NCI-H345 (cell line): ENCODE measurements around the gene SLC34A2.
A peak's percentile ranks its signal among the peaks of the same experiment; 100 is the strongest.
"Not testable (repeated sequence)": the region's sequence is repeated elsewhere in the genome, so short reads cannot be mapped to it uniquely, and the experiment has no call there.

Experiments used
- DNase-seq: peaks from one replicate; lab custom pipeline; 2025; lab: John Stamatoyannopoulos, UW

SLC34A2 gene

GRCh38 chr4:25661441-25661840, 5.8 kb downstream of the SLC34A2 start:
- not testable (repeated sequence) for DNase-seq

GRCh38 chr4:25662306-25662705, 6.7 kb downstream of the SLC34A2 start:
- DNase-seq: no peak

- DNase-seq: no peak
Observed at GRCh38 chr4:25663781-25664180, 8.1 kb downstream of the SLC34A2 start.

DNA sequence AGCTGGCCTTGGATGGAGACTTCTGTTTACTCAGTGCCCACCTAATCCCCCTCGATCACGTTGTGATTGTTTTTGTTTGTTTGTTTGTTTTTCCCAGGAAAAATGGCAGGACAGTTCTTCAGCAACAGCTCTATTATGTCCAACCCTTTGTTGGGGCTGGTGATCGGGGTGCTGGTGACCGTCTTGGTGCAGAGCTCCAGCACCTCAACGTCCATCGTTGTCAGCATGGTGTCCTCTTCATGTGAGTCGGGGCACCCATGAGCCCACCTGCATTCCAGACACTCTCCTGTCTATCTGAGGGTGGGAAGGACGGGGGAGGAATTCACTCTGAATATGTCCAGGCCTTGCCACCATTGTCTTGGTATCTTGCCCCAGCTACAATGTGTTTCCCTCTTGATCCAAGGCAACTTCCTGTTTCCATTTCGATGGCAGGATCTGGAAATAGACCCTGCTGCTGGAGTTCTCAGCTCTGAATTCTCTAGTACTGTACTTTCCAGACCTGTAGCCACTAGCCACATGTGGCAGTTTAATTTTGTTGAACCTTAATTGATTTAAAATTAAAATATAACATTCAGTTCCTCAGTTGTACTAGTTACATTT, 10.5 kb downstream of the SLC34A2 start:
- no peak for DNase-seq

- DNase-seq: no peak
Observed at GRCh38 chr4:25667931-25668557, 12.4 kb downstream of the SLC34A2 start.

DNA sequence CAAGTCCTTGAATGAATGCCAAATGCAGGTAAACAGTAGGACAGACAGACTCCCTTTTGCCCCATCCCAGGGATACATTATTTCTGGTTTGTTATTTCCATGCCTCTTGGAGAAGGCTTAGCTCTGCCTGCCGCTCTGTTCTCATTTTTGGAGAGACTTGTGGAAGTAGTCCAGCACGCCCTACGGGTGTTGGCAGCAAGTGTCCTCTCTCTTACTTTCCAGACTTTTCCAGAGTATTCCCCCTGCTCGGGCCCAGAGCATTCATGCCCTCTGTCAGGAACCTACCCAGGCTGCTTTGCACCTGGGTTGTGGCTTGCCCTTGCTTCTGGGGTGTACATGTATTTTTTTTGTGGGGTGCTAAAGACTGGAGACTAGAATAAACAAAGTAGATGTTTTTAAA, 15.3 kb downstream of the SLC34A2 start:
- DNase-seq: no peak

DNA sequence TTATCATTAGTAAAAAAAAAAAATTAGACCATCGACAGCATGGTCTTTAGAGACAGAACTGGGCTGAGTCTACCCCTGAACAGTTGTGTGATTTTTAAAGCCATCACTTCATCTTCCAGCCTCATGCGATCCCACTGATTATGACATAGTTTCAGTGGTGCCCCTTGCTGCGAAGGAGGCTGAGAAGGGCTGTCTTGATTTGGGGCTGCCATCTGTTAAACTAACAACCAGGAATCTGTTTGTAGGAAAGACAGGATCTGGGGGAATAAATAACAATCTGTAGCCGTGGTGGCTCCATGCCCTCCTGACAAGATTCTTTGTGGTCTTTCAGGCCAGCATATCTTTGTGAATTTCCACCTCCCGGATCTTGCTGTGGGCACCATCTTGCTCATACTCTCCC, 17.1 kb downstream of the SLC34A2 start:
- DNase-seq: no peak

DNA sequence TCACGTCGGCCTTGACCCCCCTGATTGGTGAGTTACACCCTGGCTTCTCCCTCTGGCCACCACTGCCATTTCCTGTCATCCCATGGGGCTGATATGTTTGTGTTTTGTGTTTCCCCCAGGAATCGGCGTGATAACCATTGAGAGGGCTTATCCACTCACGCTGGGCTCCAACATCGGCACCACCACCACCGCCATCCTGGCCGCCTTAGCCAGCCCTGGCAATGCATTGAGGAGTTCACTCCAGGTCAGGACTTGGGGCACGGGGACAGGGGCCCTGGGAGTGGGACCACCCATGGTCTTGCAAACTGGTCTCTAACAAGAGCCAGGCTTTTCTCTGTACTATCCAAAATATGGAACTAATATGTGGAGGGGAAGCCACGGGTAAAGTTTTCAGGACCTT, 18.7 kb downstream of the SLC34A2 start:
- DNase-seq: no peak

GRCh38 chr4:25676221-25676620, 20.6 kb downstream of the SLC34A2 start:
- no peak for DNase-seq

DNA sequence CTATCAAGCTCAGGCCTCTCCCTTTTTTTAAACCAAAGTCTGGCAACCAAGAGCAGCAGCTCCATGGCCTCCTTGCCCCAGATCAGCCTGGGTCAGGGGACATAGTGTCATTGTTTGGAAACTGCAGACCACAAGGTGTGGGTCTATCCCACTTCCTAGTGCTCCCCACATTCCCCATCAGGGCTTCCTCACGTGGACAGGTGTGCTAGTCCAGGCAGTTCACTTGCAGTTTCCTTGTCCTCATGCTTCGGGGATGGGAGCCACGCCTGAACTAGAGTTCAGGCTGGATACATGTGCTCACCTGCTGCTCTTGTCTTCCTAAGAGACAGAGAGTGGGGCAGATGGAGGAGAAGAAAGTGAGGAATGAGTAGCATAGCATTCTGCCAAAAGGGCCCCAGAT, 21.5 kb downstream of the SLC34A2 start:
- DNase-seq: no peak

DNA sequence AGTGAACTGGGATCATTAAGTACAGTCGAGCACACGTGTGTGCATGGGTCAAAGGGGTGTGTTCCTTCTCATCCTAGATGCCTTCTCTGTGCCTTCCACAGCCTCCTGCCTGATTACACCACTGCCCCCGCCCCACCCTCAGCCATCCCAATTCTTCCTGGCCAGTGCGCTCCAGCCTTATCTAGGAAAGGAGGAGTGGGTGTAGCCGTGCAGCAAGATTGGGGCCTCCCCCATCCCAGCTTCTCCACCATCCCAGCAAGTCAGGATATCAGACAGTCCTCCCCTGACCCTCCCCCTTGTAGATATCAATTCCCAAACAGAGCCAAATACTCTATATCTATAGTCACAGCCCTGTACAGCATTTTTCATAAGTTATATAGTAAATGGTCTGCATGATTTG, 22.3 kb downstream of the SLC34A2 start:
- DNase-seq: no peak

DNA sequence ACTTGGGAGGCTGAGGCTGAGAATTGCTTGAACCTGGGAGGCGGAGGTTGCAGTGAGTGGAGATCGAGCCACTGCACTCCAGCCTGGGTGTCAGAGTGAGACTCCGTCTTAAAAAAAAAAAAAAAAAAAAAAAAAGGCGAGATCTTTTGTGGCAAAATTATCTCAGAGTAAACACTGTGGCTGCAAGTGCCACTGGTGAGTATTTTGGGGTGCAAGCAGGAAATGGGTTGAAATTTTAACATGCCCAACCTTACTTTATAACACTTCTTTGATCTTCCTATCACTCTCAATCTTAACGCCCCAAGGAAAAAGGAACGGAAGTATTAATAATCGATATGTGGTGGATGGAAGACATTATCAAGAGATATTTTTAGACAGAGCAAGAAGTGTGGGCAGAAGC, 32.1 kb downstream of the SLC34A2 start:
- no peak for DNase-seq

- no peak for DNase-seq
Observed at GRCh38 chr4:25694466-25694865, 38.8 kb downstream of the SLC34A2 start.

- no peak for DNase-seq
Observed at GRCh38 chr4:25696409-25696808, 40.8 kb downstream of the SLC34A2 start.

- no peak for DNase-seq
Observed at GRCh38 chr4:25697516-25697915, 41.9 kb downstream of the SLC34A2 start.

GRCh38 chr4:25700661-25701060, 45.0 kb downstream of the SLC34A2 start:
- DNase-seq: no peak

DNA sequence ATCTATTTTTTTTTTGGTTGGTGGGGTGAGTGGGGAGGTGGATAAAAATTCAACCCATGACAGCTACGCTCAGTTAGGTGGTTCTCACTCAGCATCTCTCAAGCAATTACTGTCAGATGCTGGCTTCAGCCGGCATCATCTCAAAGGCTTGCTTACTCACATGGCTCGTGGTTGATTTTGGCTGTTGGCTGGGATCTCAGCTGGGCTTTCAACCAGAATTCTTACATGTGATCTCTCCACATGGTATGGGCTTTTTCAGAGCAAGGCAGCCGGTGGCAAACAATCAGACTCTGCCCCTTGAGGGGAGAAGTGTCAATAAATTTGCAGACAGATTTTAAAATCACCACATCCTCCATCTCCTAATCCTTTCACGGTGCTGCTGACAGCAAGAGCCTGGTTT, 47.2 kb downstream of the SLC34A2 start:
- DNase-seq: peak; percentile 35

DNA sequence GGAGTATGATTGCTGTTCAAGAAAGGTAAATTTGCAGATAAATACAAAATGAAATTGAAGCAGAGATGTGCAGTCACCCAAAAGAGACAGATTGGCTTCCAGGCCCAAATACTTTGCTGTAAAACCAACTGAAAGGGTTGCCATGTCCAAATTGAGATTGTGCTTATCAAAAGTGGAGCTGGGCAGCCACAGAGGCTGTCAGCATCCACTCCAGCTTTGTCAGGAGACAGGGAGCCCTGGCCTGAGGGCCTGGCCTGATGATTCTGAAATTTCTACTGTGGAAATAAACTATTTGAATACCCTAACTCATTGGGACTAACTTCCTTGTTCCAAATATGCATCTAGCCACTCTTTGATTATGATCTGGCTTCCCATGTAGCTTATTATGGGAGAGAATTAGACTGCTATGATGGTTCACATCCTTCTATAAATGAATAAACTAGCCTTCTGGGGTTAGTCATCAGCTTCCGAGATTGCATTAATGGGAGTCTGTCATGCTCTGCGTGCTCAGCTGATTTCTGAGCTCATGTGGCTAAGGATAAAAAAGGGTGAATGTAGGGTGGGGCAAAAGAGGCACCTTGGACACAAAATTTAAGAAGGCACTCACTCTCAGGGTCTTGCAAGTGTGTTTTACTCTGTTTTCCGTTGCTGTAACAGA, 48.2 kb downstream of the SLC34A2 start:
- no peak for DNase-seq

GRCh38 chr4:25704516-25704915, 48.9 kb downstream of the SLC34A2 start:
- DNase-seq: no peak

- DNase-seq: no peak
Observed at GRCh38 chr4:25710637-25711036, 55.0 kb downstream of the SLC34A2 start.

GRCh38 chr4:25712611-25713010, 57.0 kb downstream of the SLC34A2 start:
- no peak for DNase-seq

DNA sequence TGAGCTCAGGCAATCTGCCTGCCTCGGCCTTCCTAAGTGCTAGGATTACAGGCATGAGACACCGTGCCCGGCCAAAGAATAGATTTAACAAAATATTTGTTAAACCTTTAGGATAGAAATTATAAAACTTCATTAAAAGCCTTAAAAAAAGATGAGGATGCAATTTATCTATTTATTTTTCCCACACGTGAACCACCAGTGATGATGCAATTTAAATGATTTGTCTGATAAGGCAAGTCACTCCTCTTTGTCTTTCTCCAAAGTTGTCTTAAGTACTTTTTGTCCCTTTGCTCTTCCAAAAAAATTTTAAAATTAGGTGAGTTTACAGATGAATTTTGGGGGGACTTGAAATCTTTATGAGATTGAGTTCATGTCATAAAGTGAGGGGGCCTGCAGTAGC, 58.2 kb downstream of the SLC34A2 start:
- DNase-seq: no peak

DNA sequence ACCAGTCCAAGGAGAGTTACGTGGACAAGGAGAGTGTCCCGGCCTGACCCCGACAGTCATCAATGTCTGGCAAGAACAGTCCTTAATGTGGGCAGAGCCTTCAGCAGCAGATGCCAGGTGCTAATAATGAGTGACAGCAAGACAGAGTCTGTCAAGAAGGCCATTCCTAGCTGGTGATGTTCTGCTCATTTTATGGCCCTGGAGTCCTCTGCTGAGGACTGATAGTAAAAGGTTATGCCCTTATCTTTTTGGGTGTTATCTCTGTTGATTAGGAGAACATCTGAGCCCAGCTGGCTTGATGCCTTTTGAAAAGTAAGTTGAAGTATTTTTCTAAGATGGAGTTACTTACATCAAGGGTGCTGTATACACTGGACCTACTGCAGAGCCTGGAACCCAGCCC, 67.3 kb downstream of the SLC34A2 start:
- no peak for DNase-seq

DNA sequence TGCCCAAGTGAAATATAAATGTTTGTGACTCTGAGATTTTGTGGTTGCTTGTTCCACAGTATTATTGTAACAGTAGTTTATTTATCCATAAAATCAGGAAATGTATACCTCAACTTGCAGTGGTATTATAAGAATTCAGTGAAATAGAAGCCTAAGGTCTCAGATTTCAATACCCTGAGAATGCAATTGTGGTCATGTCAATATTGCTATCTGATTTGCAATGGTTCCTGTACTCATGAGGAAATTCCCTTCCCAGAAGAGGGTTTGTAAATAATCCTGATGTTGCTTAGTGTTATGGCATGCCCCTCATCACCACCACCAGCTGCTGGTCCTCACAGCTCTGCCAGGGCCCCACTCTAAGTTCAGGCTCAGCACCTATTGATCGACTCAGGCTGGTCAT, 67.8 kb downstream of the SLC34A2 start:
- no peak for DNase-seq
